ENCODE data around the gene PGD. TPM values are rescaled to one million over a fixed set of nuclear protein-coding genes. Genes with fewer than 3 reads are reported as not detected.

Gene PGD
- polyA plus RNA-seq, 1 donor (not counting 4 experiments of a cell fraction or from before 2014, with no cell fraction given): 104 TPM

DNA sequence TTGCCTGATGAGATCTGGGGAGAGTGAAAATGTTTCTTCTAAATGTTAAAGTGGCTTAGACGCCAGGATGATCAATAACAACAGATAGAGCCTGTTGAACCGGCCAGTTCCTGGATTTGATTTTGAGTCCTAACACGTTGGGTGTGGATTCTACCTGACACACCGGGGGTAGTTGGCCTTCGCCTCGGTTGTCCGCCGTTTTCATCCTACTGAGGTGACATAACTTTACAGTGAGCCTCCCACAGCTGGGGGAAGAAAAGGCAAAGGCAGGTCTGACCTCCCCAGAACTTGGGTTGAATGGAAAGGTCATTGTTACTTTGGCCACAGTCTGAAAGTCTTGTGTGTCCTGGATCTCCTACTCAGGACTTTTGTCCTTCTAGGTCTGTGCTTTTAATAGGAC lies 1.1 kb downstream of the PGD start:
- Histone ChIP-seq H3K79me2 (ENCODE audit: control insufficient read depth, insufficient read depth, low read length) (peaks cover 23% of the 10 kb centered on the region), H3K9ac (ENCODE audit: control insufficient read depth, extremely low read depth, insufficient read depth, low read length) (peak overlapping the region; percentile 86), H3K4me2 (ENCODE audit: control insufficient read depth, extremely low read depth, insufficient read depth, low read depth, low read length) (peak overlapping the region; percentile 88), H4K20me1 (ENCODE audit: control insufficient read depth, extremely low read depth, insufficient read depth, low read length) (no peaks in the 10 kb centered on the region), H3K27me3 (ENCODE audit: control insufficient read depth, extremely low read depth, insufficient read depth, low read length) (no peaks in the 10 kb centered on the region), H3K27ac (ENCODE audit: control insufficient read depth, insufficient read depth, low read length) (peak overlapping the region; percentile 81), H3K9me1 (ENCODE audit: control insufficient read depth, extremely low read depth, insufficient read depth, low read length) (no peaks in the 10 kb centered on the region), H3K4me3 (ENCODE audit: control insufficient read depth in 2 of 3, extremely low read depth in 1 of 3, insufficient read depth in 2 of 3, low read depth in 1 of 3, low read length in 3 of 3) (peak overlapping the region; percentile 77 to 92 (median 89)), H2AFZ (ENCODE audit: control insufficient read depth, low read length) (peak overlapping the region; percentile 74), H3K4me1 (ENCODE audit: control insufficient read depth, extremely low read depth, insufficient read depth, low read length) (peaks cover 7% of the 10 kb centered on the region), H3K36me3 (ENCODE audit: control insufficient read depth in 2 of 2, extremely low read depth in 1 of 2, insufficient read depth in 2 of 2, low read length in 2 of 2) (peaks cover 7 to 23% of the 10 kb centered on the region in 2 experiments), H3K9me3 (ENCODE audit: control insufficient read depth, low read depth, low read length) (no peaks in the 10 kb centered on the region)
- TF ChIP-seq, protein P1, sequence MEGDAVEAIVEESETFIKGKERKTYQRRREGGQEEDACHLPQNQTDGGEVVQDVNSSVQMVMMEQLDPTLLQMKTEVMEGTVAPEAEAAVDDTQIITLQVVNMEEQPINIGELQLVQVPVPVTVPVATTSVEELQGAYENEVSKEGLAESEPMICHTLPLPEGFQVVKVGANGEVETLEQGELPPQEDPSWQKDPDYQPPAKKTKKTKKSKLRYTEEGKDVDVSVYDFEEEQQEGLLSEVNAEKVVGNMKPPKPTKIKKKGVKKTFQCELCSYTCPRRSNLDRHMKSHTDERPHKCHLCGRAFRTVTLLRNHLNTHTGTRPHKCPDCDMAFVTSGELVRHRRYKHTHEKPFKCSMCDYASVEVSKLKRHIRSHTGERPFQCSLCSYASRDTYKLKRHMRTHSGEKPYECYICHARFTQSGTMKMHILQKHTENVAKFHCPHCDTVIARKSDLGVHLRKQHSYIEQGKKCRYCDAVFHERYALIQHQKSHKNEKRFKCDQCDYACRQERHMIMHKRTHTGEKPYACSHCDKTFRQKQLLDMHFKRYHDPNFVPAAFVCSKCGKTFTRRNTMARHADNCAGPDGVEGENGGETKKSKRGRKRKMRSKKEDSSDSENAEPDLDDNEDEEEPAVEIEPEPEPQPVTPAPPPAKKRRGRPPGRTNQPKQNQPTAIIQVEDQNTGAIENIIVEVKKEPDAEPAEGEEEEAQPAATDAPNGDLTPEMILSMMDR (optimal IDR thresholded peaks at IDR 0.05 in 1 of 3, IDR thresholded peaks at IDR 0.05 in 1 of 3, conservative IDR thresholded peaks at IDR 0.05 in 1 of 3; ENCODE audit: extremely low read depth in 1 of 3, insufficient read depth in 2 of 3, low read length in 3 of 3): no peak
- TF ChIP-seq EZH2 (IDR thresholded peaks at IDR 0.05; ENCODE audit: low read length): no peak
- DNase-seq (ENCODE audit: low read depth, low spot score): no peak
- no peak for FAIRE-seq
- dilution Hi-C loops (cut with MboI; ENCODE audit: extremely low pct_ligation_motif_present, low sequenced_read_pairs): no loop called here

DNA sequence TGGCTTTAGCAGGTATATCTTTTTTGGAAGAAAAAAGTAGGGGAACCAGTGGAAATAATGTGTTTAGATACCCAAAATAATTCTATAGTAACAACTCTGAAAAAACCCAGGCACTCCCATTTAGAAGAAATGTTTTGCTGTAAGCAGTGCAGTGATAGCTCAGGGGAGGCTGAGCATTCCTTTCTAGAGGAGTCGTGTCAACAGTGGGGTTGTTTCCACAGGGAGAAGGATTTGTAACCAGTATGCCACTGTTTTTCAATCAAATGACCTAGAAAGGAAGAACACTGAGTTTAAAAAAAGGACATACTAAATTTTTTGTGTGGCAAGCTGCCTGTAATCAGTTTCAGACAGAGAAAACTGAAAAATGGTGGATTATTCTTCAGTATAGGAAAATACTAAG lies 2.4 kb downstream of the PGD start:
- no peak for FAIRE-seq
- Histone ChIP-seq H3K9me1 (ENCODE audit: control insufficient read depth, extremely low read depth, insufficient read depth, low read length) (no peaks in the 10 kb centered on the region), H3K9ac (ENCODE audit: control insufficient read depth, extremely low read depth, insufficient read depth, low read length) (no peak overlapping the region), H3K27ac (ENCODE audit: control insufficient read depth, insufficient read depth, low read length) (no peak overlapping the region), H3K4me2 (ENCODE audit: control insufficient read depth, extremely low read depth, insufficient read depth, low read depth, low read length) (no peak overlapping the region), H4K20me1 (ENCODE audit: control insufficient read depth, extremely low read depth, insufficient read depth, low read length) (no peaks in the 10 kb centered on the region), H3K4me1 (ENCODE audit: control insufficient read depth, extremely low read depth, insufficient read depth, low read length) (peaks cover 7% of the 10 kb centered on the region), H3K36me3 (ENCODE audit: control insufficient read depth in 2 of 2, extremely low read depth in 1 of 2, insufficient read depth in 2 of 2, low read length in 2 of 2) (peaks cover 7 to 23% of the 10 kb centered on the region in 2 experiments), H3K79me2 (ENCODE audit: control insufficient read depth, insufficient read depth, low read length) (peaks cover 23% of the 10 kb centered on the region), H3K4me3 (ENCODE audit: control insufficient read depth in 2 of 3, extremely low read depth in 1 of 3, insufficient read depth in 2 of 3, low read depth in 1 of 3, low read length in 3 of 3) (no peak overlapping the region), H3K27me3 (ENCODE audit: control insufficient read depth, extremely low read depth, insufficient read depth, low read length) (no peaks in the 10 kb centered on the region), H3K9me3 (ENCODE audit: control insufficient read depth, low read depth, low read length) (no peaks in the 10 kb centered on the region), H2AFZ (ENCODE audit: control insufficient read depth, low read length) (no peak overlapping the region)
- dilution Hi-C loops (cut with MboI; ENCODE audit: extremely low pct_ligation_motif_present, low sequenced_read_pairs): no loop called here
- no peak for TF ChIP-seq EZH2 (IDR thresholded peaks at IDR 0.05; ENCODE audit: low read length)
- TF ChIP-seq, protein P1 (optimal IDR thresholded peaks at IDR 0.05 in 1 of 3, IDR thresholded peaks at IDR 0.05 in 1 of 3, conservative IDR thresholded peaks at IDR 0.05 in 1 of 3; ENCODE audit: extremely low read depth in 1 of 3, insufficient read depth in 2 of 3, low read length in 3 of 3): no peak
- DNase-seq (ENCODE audit: low read depth, low spot score): no peak
